T-helper 2 cell treated with Interferon-gamma antibody and Interleukin-4, amounts not matched to agents 5 μg/mL and 100 μg/mL, for 36 hours (primary cell): ENCODE results near the gene GPR156.

Experiments used
- DNase-seq: peaks from one replicate; pipeline ENCODE4 v3.0.0; 2021; ENCODE audit warnings: low spot score
- H3K27ac Mint-ChIP-seq: one replicate; pipeline ENCODE4 v1.8.0; 2021; ENCODE audit warnings: mild to moderate bottlenecking, mixed read lengths
- H3K27me3 Mint-ChIP-seq: one replicate; pipeline ENCODE4 v1.8.0; 2021; ENCODE audit warnings: low read depth, mixed read lengths
- H3K36me3 Mint-ChIP-seq: one replicate; pipeline ENCODE4 v1.8.0; 2021; ENCODE audit warnings: low read depth, mixed read lengths
- H3K4me1 Mint-ChIP-seq: one replicate; pipeline ENCODE4 v1.8.0; 2021; ENCODE audit warnings: low read depth, mixed read lengths
- H3K4me3 Mint-ChIP-seq: one replicate; pipeline ENCODE4 v1.8.0; 2022; ENCODE audit warnings: mild to moderate bottlenecking, moderate library complexity, mixed read lengths
- H3K9me3 Mint-ChIP-seq: one replicate; pipeline ENCODE4 v1.8.0; 2021; ENCODE audit warnings: mixed read lengths

Gene GPR156

DNA sequence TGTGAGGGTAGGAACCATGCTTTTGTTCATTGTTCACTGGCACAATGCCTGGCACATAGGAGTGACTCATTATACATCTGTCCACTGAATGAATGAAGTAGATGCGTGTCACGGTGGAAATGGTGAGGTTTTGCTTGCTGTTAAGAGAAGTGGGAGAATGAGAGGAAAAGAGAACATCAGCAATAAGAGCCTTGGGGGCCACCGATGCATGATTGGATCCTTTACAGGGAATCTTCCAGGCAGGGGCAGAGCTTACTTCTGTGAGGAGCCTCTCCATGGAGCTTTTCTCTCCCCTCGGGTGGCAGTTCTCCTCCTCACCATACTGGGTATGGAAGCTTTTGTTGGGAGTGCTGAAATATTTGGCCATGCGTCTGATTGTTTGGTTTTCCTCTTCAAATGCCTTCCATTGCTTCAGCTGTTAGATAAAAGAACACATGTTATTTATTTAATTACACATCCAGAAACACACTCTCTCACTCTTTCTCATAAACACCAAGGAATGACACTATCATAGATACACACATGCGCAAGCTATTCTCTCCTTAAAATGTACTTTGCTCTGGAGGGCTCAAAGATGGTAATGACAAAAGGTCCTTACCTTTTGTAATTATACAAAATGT is 111.9 kb downstream of the GPR156 start:
- Mint-ChIP-seq H3K4me3 (no peak overlapping the region), H3K36me3 (no peaks in the 10 kb centered on the region), H3K9me3 (no peaks in the 10 kb centered on the region), H3K4me1 (no peaks in the 10 kb centered on the region), H3K27me3 (peaks cover 6% of the 10 kb centered on the region), H3K27ac (no peak overlapping the region)
- DNase-seq, result no peak

DNA sequence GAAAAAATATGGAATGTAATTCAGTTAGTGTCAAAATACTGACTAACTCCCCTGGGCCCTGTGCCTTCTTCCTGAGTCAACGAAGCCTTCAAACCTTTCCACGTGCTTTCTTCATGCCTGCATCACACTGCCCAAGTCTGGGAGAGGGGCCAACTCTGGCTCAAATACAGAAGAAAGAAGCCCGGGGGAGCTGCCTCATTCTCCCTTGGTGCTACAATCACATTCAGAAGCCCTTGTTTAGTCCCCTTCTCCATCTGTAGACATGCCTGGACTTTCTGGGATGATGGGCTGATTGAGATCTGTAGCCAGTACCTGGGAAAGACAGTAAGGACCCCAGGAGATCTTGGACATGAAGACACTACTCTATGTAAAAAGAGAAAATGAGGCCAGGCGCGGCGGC is 113.0 kb downstream of the GPR156 start:
- DNase-seq, result no peak
- Mint-ChIP-seq H3K4me1 (no peaks in the 10 kb centered on the region), H3K9me3 (no peaks in the 10 kb centered on the region), H3K4me3 (no peak overlapping the region), H3K27me3 (peaks cover 3% of the 10 kb centered on the region), H3K36me3 (no peaks in the 10 kb centered on the region), H3K27ac (no peak overlapping the region)

- H3K9me3 Mint-ChIP-seq, result no peaks in the 10 kb centered on the region
- peaks cover 3% of the 10 kb centered on the region for H3K27me3 Mint-ChIP-seq
- DNase-seq, result no peak
- H3K27ac Mint-ChIP-seq, result no peak overlapping the region
- no peaks in the 10 kb centered on the region for H3K36me3 Mint-ChIP-seq
- no peaks in the 10 kb centered on the region for H3K4me1 Mint-ChIP-seq
- H3K4me3 Mint-ChIP-seq, result no peak overlapping the region
Observed at GRCh38 chr3:120171134-120171873, 113.7 kb downstream of the GPR156 start.

GRCh38 chr3:120170223-120170622 is 114.8 kb downstream of the GPR156 start:
- no peak overlapping the region for H3K27ac Mint-ChIP-seq
- H3K36me3 Mint-ChIP-seq, result no peaks in the 10 kb centered on the region
- DNase-seq, result no peak
- peaks cover 3% of the 10 kb centered on the region for H3K27me3 Mint-ChIP-seq
- no peaks in the 10 kb centered on the region for H3K9me3 Mint-ChIP-seq
- no peak overlapping the region for H3K4me3 Mint-ChIP-seq
- H3K4me1 Mint-ChIP-seq, result no peaks in the 10 kb centered on the region

DNA sequence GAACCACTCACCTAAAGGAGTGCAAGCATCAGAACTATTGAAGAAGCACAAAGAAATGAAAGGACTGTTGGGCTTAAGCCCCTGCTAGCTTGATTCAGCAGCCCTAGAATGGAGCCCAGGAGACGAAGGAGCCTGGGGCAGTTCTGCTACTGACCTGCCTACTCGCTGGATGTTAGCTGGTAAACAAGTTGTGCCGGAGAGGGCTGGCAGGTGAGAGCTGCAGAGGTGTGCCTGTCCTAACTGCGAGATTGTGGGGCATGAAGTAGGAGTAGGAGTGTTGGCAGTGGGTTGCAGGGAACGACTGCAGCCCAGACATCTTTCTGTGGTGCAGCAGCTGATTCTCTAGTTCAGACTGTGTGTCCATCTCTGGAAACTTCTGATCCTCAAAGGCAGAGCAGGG is 115.6 kb downstream of the GPR156 start:
- Mint-ChIP-seq H3K27ac (no peak overlapping the region), H3K9me3 (no peaks in the 10 kb centered on the region), H3K36me3 (no peaks in the 10 kb centered on the region), H3K4me1 (no peaks in the 10 kb centered on the region), H3K27me3 (peaks cover 3% of the 10 kb centered on the region), H3K4me3 (no peak overlapping the region)
- DNase-seq, result no peak

DNA sequence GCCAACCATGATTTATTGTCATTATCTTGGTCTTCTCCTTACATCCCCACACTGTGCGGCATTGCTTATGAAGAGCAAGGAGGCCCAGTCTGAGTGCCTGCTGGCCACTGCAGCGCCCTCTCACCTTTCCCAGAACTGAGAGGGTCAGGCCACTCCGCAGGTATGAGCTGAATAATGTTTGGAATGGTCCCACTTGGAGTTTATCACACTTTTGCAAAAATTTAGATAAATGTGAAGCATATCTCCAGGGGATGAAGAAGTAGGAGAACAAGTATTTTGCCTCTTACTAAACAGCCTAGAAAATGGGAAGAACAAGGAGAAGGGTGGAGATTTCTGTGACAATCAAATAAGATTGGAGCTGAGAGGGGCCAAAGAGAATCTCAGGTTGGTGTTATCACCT is 116.4 kb downstream of the GPR156 start:
- Mint-ChIP-seq H3K9me3 (no peaks in the 10 kb centered on the region), H3K4me3 (no peak overlapping the region), H3K36me3 (no peaks in the 10 kb centered on the region), H3K4me1 (no peaks in the 10 kb centered on the region), H3K27ac (no peak overlapping the region), H3K27me3 (peaks cover 3% of the 10 kb centered on the region)
- DNase-seq, result no peak

GRCh38 chr3:120168038-120168437 is 117.0 kb downstream of the GPR156 start:
- Mint-ChIP-seq H3K4me3 (no peak overlapping the region), H3K36me3 (no peaks in the 10 kb centered on the region), H3K27ac (no peak overlapping the region), H3K4me1 (no peaks in the 10 kb centered on the region), H3K9me3 (no peaks in the 10 kb centered on the region), H3K27me3 (peaks cover 3% of the 10 kb centered on the region)
- DNase-seq, result no peak

DNA sequence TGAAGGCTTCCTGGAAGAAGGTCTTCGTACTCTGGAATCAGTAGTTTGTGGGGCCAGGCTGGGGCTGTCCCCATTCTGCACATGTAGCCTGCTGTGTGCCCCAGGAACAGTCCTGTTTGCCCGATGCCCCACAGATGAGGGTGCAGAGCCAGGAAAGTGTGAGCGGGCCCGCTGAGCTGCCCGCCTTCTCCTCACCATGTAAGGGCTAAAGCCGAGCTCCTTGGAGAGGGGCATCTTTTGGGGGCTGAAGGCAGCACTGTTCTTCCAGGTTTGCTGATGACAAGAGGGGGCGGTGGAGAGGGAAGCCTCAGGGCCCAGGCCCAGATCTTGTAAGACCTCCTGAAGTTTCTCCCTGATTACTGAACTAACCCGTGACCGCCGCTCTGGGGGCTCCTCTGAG is 117.5 kb downstream of the GPR156 start:
- no peak for DNase-seq
- no peak overlapping the region for H3K27ac Mint-ChIP-seq
- H3K27me3 Mint-ChIP-seq, result no peaks in the 10 kb centered on the region
- H3K36me3 Mint-ChIP-seq, result no peaks in the 10 kb centered on the region
- H3K4me1 Mint-ChIP-seq, result no peaks in the 10 kb centered on the region
- H3K4me3 Mint-ChIP-seq, result no peak overlapping the region
- H3K9me3 Mint-ChIP-seq, result no peaks in the 10 kb centered on the region

- Mint-ChIP-seq H3K4me1 (no peaks in the 10 kb centered on the region), H3K27me3 (peaks cover 5% of the 10 kb centered on the region), H3K9me3 (no peaks in the 10 kb centered on the region), H3K36me3 (no peaks in the 10 kb centered on the region), H3K4me3 (no peak overlapping the region), H3K27ac (no peak overlapping the region)
- no peak for DNase-seq
Observed at GRCh38 chr3:120163816-120164215, 121.2 kb downstream of the GPR156 start.

- DNase-seq, result no peak
- Mint-ChIP-seq H3K4me3 (no peak overlapping the region), H3K27me3 (peaks cover 5% of the 10 kb centered on the region), H3K36me3 (no peaks in the 10 kb centered on the region), H3K4me1 (no peaks in the 10 kb centered on the region), H3K9me3 (no peaks in the 10 kb centered on the region), H3K27ac (no peak overlapping the region)
Observed at GRCh38 chr3:120163026-120163425, 122.0 kb downstream of the GPR156 start.

GRCh38 chr3:120162400-120162799 is 122.6 kb downstream of the GPR156 start:
- no peak overlapping the region for H3K27ac Mint-ChIP-seq
- no peak for DNase-seq

DNA sequence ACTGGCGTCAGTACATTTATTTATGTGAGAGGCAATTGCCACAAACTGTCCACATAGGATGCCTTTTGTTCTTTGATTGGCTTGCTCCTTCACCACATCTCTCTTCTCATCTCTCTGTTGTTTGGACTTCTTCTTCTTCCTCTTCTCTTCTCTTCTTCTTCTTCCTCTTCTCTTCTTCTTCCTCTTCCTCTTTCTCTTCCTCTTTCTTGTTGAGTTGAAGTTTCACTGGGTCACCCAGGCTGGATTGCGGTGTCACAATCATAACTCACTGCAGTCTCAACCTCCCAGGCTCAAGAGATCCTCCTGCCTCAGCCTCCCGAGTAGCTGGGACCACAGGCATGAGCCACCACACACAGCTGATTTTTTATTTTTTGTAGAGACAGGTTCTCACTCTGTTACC is 123.1 kb downstream of the GPR156 start:
- Mint-ChIP-seq H3K4me1 (no peaks in the 10 kb centered on the region), H3K9me3 (no peaks in the 10 kb centered on the region), H3K27me3 (peaks cover 5% of the 10 kb centered on the region), H3K4me3 (no peak overlapping the region), H3K36me3 (no peaks in the 10 kb centered on the region), H3K27ac (no peak overlapping the region)
- no peak for DNase-seq

More at GRCh38 chr3:120162400-120162799, 122.6 kb downstream of the GPR156 start:
- Mint-ChIP-seq H3K4me3 (no peak overlapping the region), H3K9me3 (no peaks in the 10 kb centered on the region), H3K36me3 (no peaks in the 10 kb centered on the region), H3K4me1 (no peaks in the 10 kb centered on the region), H3K27me3 (peaks cover 5% of the 10 kb centered on the region)

DNA sequence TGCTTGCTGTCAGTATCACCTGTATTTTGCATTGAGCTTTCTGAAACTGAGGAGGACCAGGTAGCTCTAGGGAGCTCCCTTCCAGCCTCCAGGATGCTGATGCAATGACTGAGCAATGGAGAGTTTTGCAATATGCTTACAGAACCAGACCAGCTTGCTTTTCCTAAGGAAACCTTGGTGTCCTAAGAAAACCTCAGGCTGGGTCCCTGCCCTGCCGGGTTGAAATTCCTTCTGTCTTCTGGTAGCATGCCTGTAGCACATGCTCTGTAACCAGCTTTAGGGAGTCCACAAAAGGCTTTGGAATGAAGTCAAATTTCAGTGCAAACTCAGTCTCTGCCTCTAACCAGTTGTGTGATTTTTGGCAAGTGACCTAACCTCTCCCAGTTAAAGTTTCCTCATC is 125.0 kb downstream of the GPR156 start:
- Mint-ChIP-seq H3K9me3 (peaks cover 11% of the 10 kb centered on the region), H3K4me3 (no peak overlapping the region), H3K36me3 (no peaks in the 10 kb centered on the region), H3K4me1 (no peaks in the 10 kb centered on the region), H3K27me3 (peaks cover 5% of the 10 kb centered on the region), H3K27ac (no peak overlapping the region)
- no peak for DNase-seq

DNA sequence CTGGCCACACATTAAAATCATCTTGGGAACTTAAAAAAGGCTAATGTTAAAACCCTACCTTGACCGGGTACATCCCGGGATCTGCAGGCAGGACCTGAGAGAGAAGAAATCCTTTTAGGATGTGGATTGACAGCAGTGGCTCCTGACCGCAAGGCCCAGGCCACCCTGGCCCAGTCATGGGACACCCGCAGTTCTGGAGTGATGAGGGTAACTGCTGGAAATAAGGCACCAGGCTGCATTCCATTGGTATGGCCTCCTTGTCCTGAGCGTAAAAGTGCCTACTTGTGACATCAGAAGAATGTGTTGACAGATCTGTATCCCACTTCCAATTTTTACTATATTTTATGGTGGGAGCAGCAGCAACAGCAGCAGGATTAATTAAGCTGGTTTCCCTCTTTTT is 127.3 kb downstream of the GPR156 start:
- Mint-ChIP-seq H3K27ac (no peak overlapping the region), H3K4me3 (no peak overlapping the region), H3K27me3 (peaks cover 5% of the 10 kb centered on the region), H3K4me1 (no peaks in the 10 kb centered on the region), H3K9me3 (peaks cover 20% of the 10 kb centered on the region), H3K36me3 (no peaks in the 10 kb centered on the region)
- no peak for DNase-seq

DNA sequence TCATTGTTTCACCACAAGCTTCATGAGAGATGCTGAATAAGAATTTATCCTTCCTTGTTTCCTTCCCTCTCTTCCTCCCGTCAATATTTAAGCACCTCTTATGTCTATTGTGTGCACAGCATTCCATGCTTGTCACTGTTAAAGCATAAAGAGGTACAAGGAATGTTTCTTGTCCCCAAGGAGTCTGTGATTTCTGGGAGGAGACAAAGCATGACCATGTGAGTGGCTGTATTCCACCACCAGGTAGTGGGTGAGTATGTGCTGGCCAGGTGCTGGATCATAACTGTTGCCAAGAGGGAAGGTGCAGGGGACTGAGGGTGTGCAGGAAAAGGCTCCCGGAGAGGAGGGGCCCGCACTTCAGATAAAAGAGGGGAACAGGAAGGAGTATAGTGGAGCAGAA is 127.9 kb downstream of the GPR156 start:
- H3K4me3 Mint-ChIP-seq, result no peak overlapping the region
- H3K4me1 Mint-ChIP-seq, result no peaks in the 10 kb centered on the region
- no peak overlapping the region for H3K27ac Mint-ChIP-seq
- no peaks in the 10 kb centered on the region for H3K36me3 Mint-ChIP-seq
- peaks cover 20% of the 10 kb centered on the region for H3K9me3 Mint-ChIP-seq
- DNase-seq, result no peak
- peaks cover 5% of the 10 kb centered on the region for H3K27me3 Mint-ChIP-seq
